ENCODE data around the gene AP1B1.

- TF ChIP-seq CTCF (IDR thresholded peaks at IDR 0.05), result no peak
- TF ChIP-seq POLR2A (IDR thresholded peaks at IDR 0.05), result no peak
Observed at GRCh38 chr22:29284196-29284595, 104.2 kb downstream of the AP1B1 start.

Data from testis (tissue), 2 donors.